Fibroblast of pulmonary artery (primary cell): ENCODE data around the gene COL6A3.

Experiments
- DNase-seq: peaks from one replicate; pipeline ENCODE4 v3.0.0-alpha.2; 2010; ENCODE audit warnings: low read depth
- H3K4me3 ChIP-seq: replicated peaks from 2 replicates; pipeline ENCODE4 v1.5.1; 2011; ENCODE audit warnings: low read depth, mild to moderate bottlenecking, control low read depth, low read length, moderate library complexity
- TF ChIP-seq, protein P1 (sequence below): IDR thresholded peaks from 2 replicates; pipeline ENCODE4 v1.5.1; 2011; ENCODE audit warnings: mild to moderate bottlenecking, control low read depth, low read length, inconsistent platforms; ENCODE audit errors: missing control alignments

COL6A3 gene

DNA sequence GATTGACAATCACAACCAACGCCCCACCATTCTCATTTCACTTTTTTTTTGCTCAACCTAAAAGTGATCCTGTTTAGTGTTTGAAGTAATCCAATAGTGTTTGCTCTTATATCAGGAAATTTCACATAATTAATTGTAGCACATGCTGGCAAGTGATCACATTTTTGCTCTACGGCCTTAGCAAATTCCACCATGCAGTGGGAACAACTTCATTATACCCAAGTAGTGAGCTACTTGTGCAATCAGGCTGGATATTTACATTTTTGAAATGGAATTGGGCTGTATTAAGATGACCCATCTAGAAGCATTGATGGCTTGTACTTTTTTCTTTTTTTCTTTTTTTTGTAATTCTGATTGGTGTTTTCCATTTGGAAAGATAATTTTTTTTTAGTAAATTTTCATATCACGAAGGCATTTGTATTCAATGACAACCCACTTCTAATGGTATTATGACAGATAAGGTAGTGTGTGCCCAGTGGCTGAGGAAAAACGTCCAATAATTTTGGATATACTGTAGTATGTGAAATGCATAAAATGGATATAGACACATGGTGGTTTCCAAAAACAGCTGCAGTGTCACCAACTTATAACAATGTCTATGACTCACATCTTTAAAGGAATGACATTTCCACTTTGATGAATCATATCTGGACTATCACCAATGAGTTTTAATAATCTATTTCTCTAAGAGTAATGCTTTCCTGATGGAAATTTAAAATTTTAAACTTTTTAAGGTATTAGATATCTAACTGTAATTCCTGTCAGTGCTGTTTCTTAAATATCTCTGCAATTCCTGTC lies 130.6 kb downstream of the COL6A3 start:
- TF ChIP-seq, protein P1, sequence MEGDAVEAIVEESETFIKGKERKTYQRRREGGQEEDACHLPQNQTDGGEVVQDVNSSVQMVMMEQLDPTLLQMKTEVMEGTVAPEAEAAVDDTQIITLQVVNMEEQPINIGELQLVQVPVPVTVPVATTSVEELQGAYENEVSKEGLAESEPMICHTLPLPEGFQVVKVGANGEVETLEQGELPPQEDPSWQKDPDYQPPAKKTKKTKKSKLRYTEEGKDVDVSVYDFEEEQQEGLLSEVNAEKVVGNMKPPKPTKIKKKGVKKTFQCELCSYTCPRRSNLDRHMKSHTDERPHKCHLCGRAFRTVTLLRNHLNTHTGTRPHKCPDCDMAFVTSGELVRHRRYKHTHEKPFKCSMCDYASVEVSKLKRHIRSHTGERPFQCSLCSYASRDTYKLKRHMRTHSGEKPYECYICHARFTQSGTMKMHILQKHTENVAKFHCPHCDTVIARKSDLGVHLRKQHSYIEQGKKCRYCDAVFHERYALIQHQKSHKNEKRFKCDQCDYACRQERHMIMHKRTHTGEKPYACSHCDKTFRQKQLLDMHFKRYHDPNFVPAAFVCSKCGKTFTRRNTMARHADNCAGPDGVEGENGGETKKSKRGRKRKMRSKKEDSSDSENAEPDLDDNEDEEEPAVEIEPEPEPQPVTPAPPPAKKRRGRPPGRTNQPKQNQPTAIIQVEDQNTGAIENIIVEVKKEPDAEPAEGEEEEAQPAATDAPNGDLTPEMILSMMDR, result no peak
- no peak for DNase-seq
- no peak overlapping the region for H3K4me3 ChIP-seq

DNA sequence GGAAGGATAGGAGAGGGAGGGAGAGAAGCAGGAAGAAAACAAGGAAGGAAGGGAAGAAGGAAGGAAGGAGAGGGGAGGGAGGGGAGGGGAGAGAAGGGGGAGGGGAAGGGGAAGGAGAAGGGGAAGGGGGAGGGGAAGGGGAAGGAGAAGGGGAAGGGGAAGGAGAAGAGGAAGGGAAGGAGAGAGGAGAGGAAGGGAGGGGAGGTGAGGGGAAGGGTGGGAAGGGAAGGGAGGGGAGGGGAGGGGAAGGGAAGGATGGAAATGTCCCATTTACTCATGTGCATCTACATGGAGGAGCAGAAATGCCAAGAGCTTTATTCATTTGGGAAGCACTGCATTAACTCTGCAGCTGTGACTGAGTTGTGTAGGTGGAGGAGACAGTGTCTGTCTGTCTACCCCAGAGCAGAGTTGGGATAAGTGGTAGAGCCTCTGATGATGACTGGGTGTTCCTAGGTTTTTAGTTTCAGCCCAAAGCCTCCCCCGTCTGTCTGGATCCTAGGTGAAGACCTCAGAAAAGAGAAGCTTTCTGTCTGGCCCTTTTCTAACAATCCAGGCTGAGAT lies 131.3 kb downstream of the COL6A3 start:
- H3K4me3 ChIP-seq, result no peak overlapping the region
- TF ChIP-seq, protein P1, result no peak
- DNase-seq, result no peak

DNA sequence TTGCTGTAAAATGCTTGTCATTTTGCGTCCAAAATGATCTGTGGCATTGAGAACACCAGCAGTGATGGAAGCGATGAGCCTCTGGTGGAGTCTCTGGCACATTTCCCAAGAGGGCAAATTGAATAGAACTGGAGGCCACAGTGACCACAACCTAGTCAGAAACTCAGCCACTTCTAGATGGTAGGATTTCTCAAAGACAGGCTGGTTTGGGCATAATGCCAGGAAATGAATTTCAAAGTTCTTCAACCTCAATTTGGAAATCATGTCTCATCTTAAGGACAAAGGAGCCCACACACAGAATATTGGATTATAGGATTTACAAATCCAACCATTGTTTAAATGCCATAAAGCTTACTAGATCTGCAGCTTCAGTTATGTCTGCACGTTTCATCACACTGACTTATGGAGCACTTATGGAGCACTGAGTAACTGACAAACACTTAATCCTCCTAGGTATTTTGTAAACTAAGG lies 132.1 kb downstream of the COL6A3 start:
- no peak overlapping the region for H3K4me3 ChIP-seq
- TF ChIP-seq, protein P1, result no peak
- DNase-seq, result peak; percentile 94

- H3K4me3 ChIP-seq, result no peak overlapping the region
These were observed 133.0 kb downstream of the COL6A3 start for GRCh38 chr2:237280939-237281338.

DNA sequence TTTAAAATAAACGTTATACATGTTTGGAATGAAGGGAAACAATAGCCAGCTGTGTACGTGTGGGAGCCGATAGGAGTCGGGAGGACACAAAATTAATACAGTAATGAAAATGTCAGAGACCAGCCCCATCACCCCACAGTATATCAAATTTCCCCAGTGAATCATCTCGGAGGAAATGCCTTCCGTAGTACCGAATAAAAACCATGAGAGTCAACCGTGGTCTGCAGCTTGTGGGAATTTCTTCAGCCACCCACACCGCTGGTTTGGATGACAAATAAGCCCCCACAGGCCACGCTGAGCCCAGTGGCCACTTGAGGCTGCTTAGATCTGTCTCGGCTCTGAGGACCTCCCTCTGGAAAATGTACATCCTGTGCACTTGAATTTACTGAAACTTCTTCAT lies 133.7 kb downstream of the COL6A3 start:
- DNase-seq, result peak; percentile 96
- TF ChIP-seq, protein P1, result no peak
- H3K4me3 ChIP-seq, result no peak overlapping the region

More at GRCh38 chr2:237280939-237281338, 133.0 kb downstream of the COL6A3 start:
- DNase-seq, result no peak
- TF ChIP-seq, protein P1, result no peak

DNA sequence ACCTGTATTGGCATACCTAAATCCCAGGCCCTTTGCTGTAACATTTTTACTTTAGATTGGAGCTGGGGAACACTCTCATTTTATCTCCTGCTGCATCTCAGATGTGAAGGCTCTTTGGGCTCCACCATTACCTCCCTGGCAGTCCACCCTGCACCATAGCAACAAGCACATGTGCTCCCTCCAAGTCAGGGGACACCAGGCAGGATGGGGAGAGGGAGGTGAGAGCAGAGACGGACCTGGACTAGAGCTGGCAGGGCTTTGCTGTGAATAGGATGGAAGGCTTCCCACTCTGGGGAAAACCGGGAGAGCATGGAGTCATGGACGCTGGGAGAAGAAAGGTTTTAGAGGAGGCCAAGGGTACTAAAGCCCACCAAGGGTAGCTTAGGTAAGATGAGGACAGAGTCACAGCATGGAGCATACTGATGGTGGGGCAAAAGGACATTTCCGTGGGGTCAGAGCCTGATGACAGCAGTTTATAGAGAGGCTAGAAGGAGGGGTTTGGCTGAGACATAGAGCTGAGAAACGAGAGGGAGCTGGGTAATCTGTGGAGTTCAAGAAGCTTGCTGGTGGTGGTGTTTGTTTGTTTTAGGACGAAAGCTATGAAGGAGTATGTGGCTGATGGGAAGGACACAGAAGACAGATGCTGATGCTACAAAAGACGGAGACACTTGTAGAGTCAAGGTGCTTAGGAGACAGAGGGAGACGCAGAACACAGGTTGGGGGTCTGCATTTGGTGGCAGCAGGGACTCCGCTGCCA lies 134.8 kb downstream of the COL6A3 start:
- DNase-seq, result no peak
- no peak overlapping the region for H3K4me3 ChIP-seq
- TF ChIP-seq, protein P1, result no peak
